Measurements from ENCODE around the gene PALM3. TPM values are rescaled to one million over a fixed set of nuclear protein-coding genes. Genes with fewer than 3 reads are reported as not detected.

The PALM3 gene
- total RNA-seq, 1 donor from 2014 or later = 6.7 TPM

DNA sequence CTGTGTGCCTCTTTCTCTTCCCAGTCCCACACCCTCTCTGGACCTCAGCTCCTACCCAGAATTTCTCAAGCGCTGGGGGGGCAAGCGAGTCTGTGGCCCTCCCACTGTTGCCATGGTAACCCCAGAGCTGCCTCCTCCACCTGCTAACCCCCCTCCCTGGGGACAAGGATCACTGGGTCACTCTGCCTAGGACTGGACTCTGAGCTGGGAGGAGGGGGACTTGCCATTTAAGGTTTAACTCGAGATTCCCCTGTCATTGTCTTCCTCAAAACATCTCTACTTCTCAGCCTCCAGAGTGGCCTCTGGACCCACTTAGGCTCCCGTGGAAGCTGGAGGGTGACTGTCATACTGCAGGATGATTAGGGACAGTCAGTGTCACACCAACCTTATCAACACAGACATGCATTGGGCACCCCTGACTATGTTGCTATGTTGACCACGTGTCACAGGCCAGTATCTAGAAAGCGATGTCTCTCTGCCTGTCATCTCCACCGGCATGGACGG lies 2.2 kb downstream of the PALM3 start:
- no peak for DNase-seq
- Mint-ChIP-seq H3K27ac (ENCODE audit: unreplicated experiment) (no peak overlapping the region), H3K36me3 (ENCODE audit: unreplicated experiment) (no peaks in the 10 kb centered on the region), H3K27me3 (ENCODE audit: unreplicated experiment) (peaks cover 16% of the 10 kb centered on the region), H3K4me3 (ENCODE audit: unreplicated experiment) (peak overlapping the region; percentile 42), H3K9me3 (ENCODE audit: unreplicated experiment) (peaks cover 2% of the 10 kb centered on the region), H3K4me1 (ENCODE audit: low read depth, unreplicated experiment) (peaks cover 3% of the 10 kb centered on the region)
- TF ChIP-seq, protein P1, sequence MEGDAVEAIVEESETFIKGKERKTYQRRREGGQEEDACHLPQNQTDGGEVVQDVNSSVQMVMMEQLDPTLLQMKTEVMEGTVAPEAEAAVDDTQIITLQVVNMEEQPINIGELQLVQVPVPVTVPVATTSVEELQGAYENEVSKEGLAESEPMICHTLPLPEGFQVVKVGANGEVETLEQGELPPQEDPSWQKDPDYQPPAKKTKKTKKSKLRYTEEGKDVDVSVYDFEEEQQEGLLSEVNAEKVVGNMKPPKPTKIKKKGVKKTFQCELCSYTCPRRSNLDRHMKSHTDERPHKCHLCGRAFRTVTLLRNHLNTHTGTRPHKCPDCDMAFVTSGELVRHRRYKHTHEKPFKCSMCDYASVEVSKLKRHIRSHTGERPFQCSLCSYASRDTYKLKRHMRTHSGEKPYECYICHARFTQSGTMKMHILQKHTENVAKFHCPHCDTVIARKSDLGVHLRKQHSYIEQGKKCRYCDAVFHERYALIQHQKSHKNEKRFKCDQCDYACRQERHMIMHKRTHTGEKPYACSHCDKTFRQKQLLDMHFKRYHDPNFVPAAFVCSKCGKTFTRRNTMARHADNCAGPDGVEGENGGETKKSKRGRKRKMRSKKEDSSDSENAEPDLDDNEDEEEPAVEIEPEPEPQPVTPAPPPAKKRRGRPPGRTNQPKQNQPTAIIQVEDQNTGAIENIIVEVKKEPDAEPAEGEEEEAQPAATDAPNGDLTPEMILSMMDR (IDR thresholded peaks at IDR 0.05; ENCODE audit: partially characterized antibody, unreplicated experiment) = no peak

GRCh38 chr19:14059093-14059480 lies 2.8 kb downstream of the PALM3 start:
- TF ChIP-seq, protein P1 (IDR thresholded peaks at IDR 0.05; ENCODE audit: partially characterized antibody, unreplicated experiment) = peak; percentile 71
- Mint-ChIP-seq H3K36me3 (ENCODE audit: unreplicated experiment) (no peaks in the 10 kb centered on the region), H3K27ac (ENCODE audit: unreplicated experiment) (no peak overlapping the region), H3K4me3 (ENCODE audit: unreplicated experiment) (peak overlapping the region; percentile 75), H3K27me3 (ENCODE audit: unreplicated experiment) (peaks cover 17% of the 10 kb centered on the region), H3K9me3 (ENCODE audit: unreplicated experiment) (peaks cover 3% of the 10 kb centered on the region), H3K4me1 (ENCODE audit: low read depth, unreplicated experiment) (peaks cover 3% of the 10 kb centered on the region)
- DNase-seq = peak; percentile 48

DNA sequence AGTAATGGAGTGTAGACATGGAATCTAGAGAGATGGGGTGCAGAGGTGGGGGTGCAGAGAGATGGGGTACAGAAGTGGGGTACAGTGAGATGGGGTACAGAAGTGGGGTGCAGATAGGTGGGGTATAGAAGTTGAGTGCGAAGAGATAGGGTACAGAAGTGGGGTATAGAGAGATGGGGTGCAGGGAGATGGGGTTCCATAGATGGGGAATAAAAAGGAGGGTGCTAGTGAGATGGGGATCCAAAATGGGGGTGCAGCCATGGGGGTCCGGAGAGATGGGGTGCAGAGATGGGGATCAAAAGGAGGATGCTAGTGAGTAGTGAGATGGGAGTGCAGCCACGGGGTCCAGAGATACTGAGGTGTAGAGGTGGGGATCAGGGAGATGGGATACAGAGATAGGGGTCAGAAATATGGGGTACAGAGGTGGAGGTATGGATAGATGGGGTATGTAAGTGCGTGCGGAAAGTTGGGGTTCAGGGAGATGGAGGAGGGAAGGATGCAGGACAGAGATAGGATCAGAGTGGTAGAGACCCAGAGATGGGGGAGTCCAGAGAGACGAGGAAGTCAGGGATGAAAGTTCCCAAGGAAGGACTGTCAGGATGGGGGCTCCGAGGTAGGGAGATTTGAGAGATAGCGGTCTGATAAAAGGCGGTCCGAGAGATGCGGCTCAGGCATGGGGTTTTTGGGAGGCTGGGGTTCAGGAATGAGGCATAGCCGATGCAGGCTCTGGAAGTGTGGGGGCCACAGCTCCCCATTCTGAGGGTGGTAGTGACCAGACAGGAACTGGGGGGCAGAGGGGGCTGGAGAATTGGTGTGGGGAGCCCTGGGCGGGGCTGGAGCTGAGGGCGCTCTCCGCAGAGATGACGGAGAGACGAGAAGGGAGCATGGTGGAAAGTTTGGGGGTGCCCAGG lies 3.4 kb downstream of the PALM3 start:
- H3K4me3 Mint-ChIP-seq (ENCODE audit: unreplicated experiment) = peak overlapping the region; percentile 75

GRCh38 chr19:14056741-14057356 lies 5.0 kb downstream of the PALM3 start:
- H3K36me3 Mint-ChIP-seq (ENCODE audit: unreplicated experiment) = no peaks in the 10 kb centered on the region
- H3K9me3 Mint-ChIP-seq (ENCODE audit: unreplicated experiment) = peaks cover 5% of the 10 kb centered on the region
- no peak overlapping the region for H3K27ac Mint-ChIP-seq (ENCODE audit: unreplicated experiment)
- H3K4me3 Mint-ChIP-seq (ENCODE audit: unreplicated experiment) = peak overlapping the region; percentile 76
- DNase-seq = no peak
- TF ChIP-seq, protein P1 (IDR thresholded peaks at IDR 0.05; ENCODE audit: partially characterized antibody, unreplicated experiment) = no peak
- peaks cover 21% of the 10 kb centered on the region for H3K27me3 Mint-ChIP-seq (ENCODE audit: unreplicated experiment)
- peaks cover 3% of the 10 kb centered on the region for H3K4me1 Mint-ChIP-seq (ENCODE audit: low read depth, unreplicated experiment)

More for the DNA sequence above, 3.4 kb downstream of the PALM3 start:
- peaks cover 5% of the 10 kb centered on the region for H3K9me3 Mint-ChIP-seq (ENCODE audit: unreplicated experiment)
- H3K27me3 Mint-ChIP-seq (ENCODE audit: unreplicated experiment) = peaks cover 21% of the 10 kb centered on the region
- no peak for DNase-seq
- TF ChIP-seq, protein P1 (IDR thresholded peaks at IDR 0.05; ENCODE audit: partially characterized antibody, unreplicated experiment) = no peak
- peaks cover 3% of the 10 kb centered on the region for H3K4me1 Mint-ChIP-seq (ENCODE audit: low read depth, unreplicated experiment)
- no peaks in the 10 kb centered on the region for H3K36me3 Mint-ChIP-seq (ENCODE audit: unreplicated experiment)
- H3K27ac Mint-ChIP-seq (ENCODE audit: unreplicated experiment) = peak overlapping the region; percentile 33
